Testis (tissue), 2 donors: ENCODE results near the gene CCDC107.
"Not testable (repeated sequence)": the region's sequence is repeated elsewhere in the genome, so short reads cannot be mapped to it uniquely, and the experiment has no call there.

Source experiments
- CTCF ChIP-seq, 3 experiments: fragments of 450-650 bp in 2 of 3; fragments of 200-600 bp in 1 of 3; sonication (generic) in 1 of 3; IDR thresholded peaks; one replicate each; pipeline ENCODE4 v1.5.1; 2016 to 2019; ENCODE audit warnings: antibody characterized with exemption in 3 of 3, mild to moderate bottlenecking in 2 of 3, moderate library complexity in 1 of 3
- POLR2A ChIP-seq: fragments of 450-650 bp; IDR thresholded peaks from one replicate; pipeline ENCODE4 v1.6.1; 2017; ENCODE audit warnings: antibody characterized with exemption, mild to moderate bottlenecking, moderate library complexity

- not testable (repeated sequence) for TF ChIP-seq CTCF (IDR thresholded peaks at IDR 0.05); POLR2A
Observed at GRCh38 chr9:35640431-35640830, 17.7 kb upstream of the CCDC107 start.
